ENCODE results near the gene LMNTD2. TPM values are rescaled to one million over a fixed set of nuclear protein-coding genes. Genes with fewer than 3 reads are reported as not detected.

LMNTD2 gene
- polyA plus RNA-seq, 2 of the 4 experiments (the other 2 are of a cell fraction): 2.2 to 3.5 TPM

- WGBS (ENCODE audit: missing lambda C conversion rate): 95% methylated on average over 43 of the region's 104 CpGs
- Histone ChIP-seq H3K27ac (peak overlapping the region; percentile 81 to 88; a peak in 5 of 6 replicates), H3K4me1 (peaks cover 23% of the 10 kb centered on the region), H3K9me3 (no peaks in the 10 kb centered on the region), H3K4me3 (peak overlapping the region; percentile 67; the same call in 2 of the 3 replicates), H3K4me2 (peak overlapping the region; percentile 96)
- ChIA-PET POLR2A (interaction anchor here (1.3 kb wide), 1 partner anchor 9 kb away, joined by 3 read pairs; no protein-coding TSS in a partner anchor), CTCF (interaction anchor here (1.0 to 5.9 kb wide), 15 partner anchors 10 to 232 kb away, joined by 3 to 66 read pairs (median 4); partner anchors contain the start of genes HRAS and TMEM80)
- FAIRE-seq: no peak
- TF ChIP-seq EP300 (IDR thresholded peaks at IDR 0.05) (no peak), JUNB (IDR thresholded peaks at IDR 0.05) (no peak), POLR2AphosphoS2 (conservative IDR thresholded peaks at IDR 0.05; ENCODE audit: low read length) (no peak), BCL3 (IDR thresholded peaks at IDR 0.05) (no peak), SREBF2 (IDR thresholded peaks at IDR 0.05) (no peak), NFE2L2 (conservative IDR thresholded peaks at IDR 0.05; ENCODE audit: low read length) (no peak), CTCF (IDR thresholded peaks at IDR 0.05) (no peak), ZFP36 (IDR thresholded peaks at IDR 0.05; ENCODE audit: borderline replicate concordance, partially characterized antibody) (no peak), RNF2 (IDR thresholded peaks at IDR 0.05; ENCODE audit: borderline replicate concordance, low read depth) (no peak), CHD4 (IDR thresholded peaks at IDR 0.05; ENCODE audit: borderline replicate concordance) (no peak), HMGXB4 (CRISPR knock-in tag; IDR thresholded peaks at IDR 0.05; ENCODE audit: borderline replicate concordance) (no peak), PBX3 (IDR thresholded peaks at IDR 0.05) (no peak), CHD2 (IDR thresholded peaks at IDR 0.05; ENCODE audit: low read length, partially characterized antibody) (no peak), USF2 (IDR thresholded peaks at IDR 0.05) (no peak), EHF (CRISPR knock-in tag; IDR thresholded peaks at IDR 0.05) (no peak), E2F6 (IDR thresholded peaks at IDR 0.05; ENCODE audit: borderline replicate concordance, low read depth) (no peak), MYC (IDR thresholded peaks at IDR 0.05; ENCODE audit: borderline replicate concordance, low read length) (no peak), BHLHE40 (IDR thresholded peaks at IDR 0.05; ENCODE audit: low read depth, low read length) (no peak), RAD21 (conservative IDR thresholded peaks at IDR 0.05 in 1 of 2, IDR thresholded peaks at IDR 0.05 in 1 of 2) (no peak)
- no peak for ATAC-seq
- DNase-seq (ENCODE audit: low read depth in 1 of 2, low spot score in 1 of 2): no peak
Observed at GRCh38 chr11:555780-556661, 4.5 kb downstream of the LMNTD2 start.
